ENCODE data around the gene PLD4.
A peak's percentile ranks its signal among the peaks of the same experiment; 100 is the strongest.

DNA sequence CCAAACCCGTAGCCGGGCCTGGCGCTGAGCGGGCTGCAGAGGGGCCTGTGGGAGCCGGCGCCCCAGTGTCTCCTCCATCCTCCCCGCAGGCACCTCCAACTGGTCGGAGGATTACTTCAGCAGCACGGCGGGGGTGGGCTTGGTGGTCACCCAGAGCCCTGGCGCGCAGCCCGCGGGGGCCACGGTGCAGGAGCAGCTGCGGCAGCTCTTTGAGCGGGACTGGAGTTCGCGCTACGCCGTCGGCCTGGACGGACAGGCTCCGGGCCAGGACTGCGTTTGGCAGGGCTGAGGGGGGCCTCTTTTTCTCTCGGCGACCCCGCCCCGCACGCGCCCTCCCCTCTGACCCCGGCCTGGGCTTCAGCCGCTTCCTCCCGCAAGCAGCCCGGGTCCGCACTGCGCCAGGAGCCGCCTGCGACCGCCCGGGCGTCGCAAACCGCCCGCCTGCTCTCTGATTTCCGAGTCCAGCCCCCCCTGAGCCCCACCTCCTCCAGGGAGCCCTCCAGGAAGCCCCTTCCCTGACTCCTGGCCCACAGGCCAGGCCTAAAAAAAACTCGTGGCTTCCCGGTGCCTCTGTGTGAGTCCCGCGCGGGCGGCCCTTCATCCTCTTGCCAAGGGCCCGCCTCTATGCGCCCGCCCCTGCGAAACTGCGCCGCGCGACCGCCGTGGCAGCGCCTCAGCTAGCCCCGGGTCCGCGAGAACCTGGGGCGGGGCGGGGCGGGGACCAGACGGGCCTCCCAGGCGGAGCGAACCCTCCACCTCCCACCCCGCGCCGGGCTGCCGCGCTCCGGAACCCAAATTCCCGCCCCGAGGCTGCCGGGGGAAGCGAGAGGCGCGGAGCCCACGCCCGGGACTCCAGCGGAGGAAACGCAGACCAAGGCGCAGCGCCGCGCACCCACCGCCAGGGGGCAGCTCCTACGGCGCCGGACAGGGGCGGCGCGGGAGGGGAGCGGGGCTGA lies 8.3 kb downstream of the PLD4 start:
- TF ChIP-seq, protein P1, sequence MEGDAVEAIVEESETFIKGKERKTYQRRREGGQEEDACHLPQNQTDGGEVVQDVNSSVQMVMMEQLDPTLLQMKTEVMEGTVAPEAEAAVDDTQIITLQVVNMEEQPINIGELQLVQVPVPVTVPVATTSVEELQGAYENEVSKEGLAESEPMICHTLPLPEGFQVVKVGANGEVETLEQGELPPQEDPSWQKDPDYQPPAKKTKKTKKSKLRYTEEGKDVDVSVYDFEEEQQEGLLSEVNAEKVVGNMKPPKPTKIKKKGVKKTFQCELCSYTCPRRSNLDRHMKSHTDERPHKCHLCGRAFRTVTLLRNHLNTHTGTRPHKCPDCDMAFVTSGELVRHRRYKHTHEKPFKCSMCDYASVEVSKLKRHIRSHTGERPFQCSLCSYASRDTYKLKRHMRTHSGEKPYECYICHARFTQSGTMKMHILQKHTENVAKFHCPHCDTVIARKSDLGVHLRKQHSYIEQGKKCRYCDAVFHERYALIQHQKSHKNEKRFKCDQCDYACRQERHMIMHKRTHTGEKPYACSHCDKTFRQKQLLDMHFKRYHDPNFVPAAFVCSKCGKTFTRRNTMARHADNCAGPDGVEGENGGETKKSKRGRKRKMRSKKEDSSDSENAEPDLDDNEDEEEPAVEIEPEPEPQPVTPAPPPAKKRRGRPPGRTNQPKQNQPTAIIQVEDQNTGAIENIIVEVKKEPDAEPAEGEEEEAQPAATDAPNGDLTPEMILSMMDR (IDR thresholded peaks at IDR 0.05; ENCODE audit: borderline replicate concordance, extremely low read depth, low read length, poor library complexity, severe bottlenecking) = peak; percentile 77
- TF ChIP-seq EZH2 (IDR thresholded peaks at IDR 0.05; ENCODE audit: borderline replicate concordance, low read depth, low read length, severe bottlenecking) = no peak
